ENCODE data around the gene UNK. TPM values are rescaled to one million over a fixed set of nuclear protein-coding genes. Genes with fewer than 3 reads are reported as not detected.

Gene UNK
- total and polyA plus RNA-seq, 9 of the 15 experiments (the other 6 are each of a cell fraction or from before 2014, with no cell fraction given): 12.8 to 38.6 (median 24.8) TPM

- no peak for TF ChIP-seq TRIM25 (IDR thresholded peaks at IDR 0.05; ENCODE audit: borderline replicate concordance)
- peak; percentile 93 for TF ChIP-seq FIP1L1 (IDR thresholded peaks at IDR 0.05; ENCODE audit: low read depth, low read length, poor library complexity, severe bottlenecking)
- peak; percentile 4; the same call in 1 of the 2 replicates for TF ChIP-seq JUND (IDR thresholded peaks at IDR 0.05; ENCODE audit: borderline replicate concordance, low read depth, low read length)
- peak; percentile 13; the same call in 1 of the 3 replicates for TF ChIP-seq JUND (tag; IDR thresholded peaks at IDR 0.05; ENCODE audit: borderline replicate concordance, low read depth, low read length)
- TF ChIP-seq ZNF263 (CRISPR knock-in tag; IDR thresholded peaks at IDR 0.05; ENCODE audit: borderline replicate concordance): no peak
- peak; percentile 70 for TF ChIP-seq CCNT2 (IDR thresholded peaks at IDR 0.05; ENCODE audit: borderline replicate concordance, extremely low read depth, insufficient read length, low read depth, low read length)
- TF ChIP-seq MEIS2 (IDR thresholded peaks at IDR 0.05; ENCODE audit: partially characterized antibody): peak; percentile 28
- 0 out of 2 replicates have a peak, but pooled peaks have one; percentile 30 for TF ChIP-seq CEBPZ (IDR thresholded peaks at IDR 0.05; ENCODE audit: borderline replicate concordance, low read depth, low read length)
- peak; percentile 65 for TF ChIP-seq CEBPG (CRISPR knock-in tag; IDR thresholded peaks at IDR 0.05)
- TF ChIP-seq CEBPG (tag; conservative IDR thresholded peaks at IDR 0.05 in 1 of 2, IDR thresholded peaks at IDR 0.05 in 1 of 2): peak in 1 of 2 experiments; percentile 71; a peak in 3 of 4 replicates
- peak; percentile 44; the same call in 1 of the 2 replicates for TF ChIP-seq ZSCAN32 (CRISPR knock-in tag; IDR thresholded peaks at IDR 0.05)
- TF ChIP-seq SAP30 (IDR thresholded peaks at IDR 0.05; ENCODE audit: borderline replicate concordance, insufficient read depth, low read depth, low read length, poor library complexity, severe bottlenecking): no peak
- TF ChIP-seq EHMT2 (IDR thresholded peaks at IDR 0.05): no peak
- no peak for TF ChIP-seq RBM39 (optimal IDR thresholded peaks at IDR 0.05; ENCODE audit: low read depth, low read length)
- TF ChIP-seq MAFG (tag; conservative IDR thresholded peaks at IDR 0.05): no peak
- peak; percentile 74; the same call in 1 of the 2 replicates for TF ChIP-seq E2F5 (CRISPR knock-in tag; IDR thresholded peaks at IDR 0.05)
- no peak for TF ChIP-seq NBN (IDR thresholded peaks at IDR 0.05; ENCODE audit: low read depth)
- TF ChIP-seq POLR2AphosphoS5 (IDR thresholded peaks at IDR 0.05; ENCODE audit: control insufficient read depth, insufficient read depth, low read depth, low read length): peak; percentile 91
- no peak for TF ChIP-seq RFX7 (CRISPR knock-in tag; IDR thresholded peaks at IDR 0.05)
- peak; percentile 60 for TF ChIP-seq CBX1 (IDR thresholded peaks at IDR 0.05; ENCODE audit: low read depth)
These were observed 70.9 kb downstream of the UNK start, which contains the start of gene WBP2 (continued) for GRCh38 chr17:75855310-75856061.
